Activated CD8-positive, alpha-beta memory T cell treated with anti-CD3 and anti-CD28 coated beads, Interleukin-2, amount 50 U/mL, for 24 hours (primary cell): Measurements from ENCODE around the gene OR4C15.

Experiments
- DNase-seq: peaks from one replicate; pipeline ENCODE4 v3.0.0-alpha.2; 2020; ENCODE audit errors: extremely low read depth

OR4C15 gene

DNA sequence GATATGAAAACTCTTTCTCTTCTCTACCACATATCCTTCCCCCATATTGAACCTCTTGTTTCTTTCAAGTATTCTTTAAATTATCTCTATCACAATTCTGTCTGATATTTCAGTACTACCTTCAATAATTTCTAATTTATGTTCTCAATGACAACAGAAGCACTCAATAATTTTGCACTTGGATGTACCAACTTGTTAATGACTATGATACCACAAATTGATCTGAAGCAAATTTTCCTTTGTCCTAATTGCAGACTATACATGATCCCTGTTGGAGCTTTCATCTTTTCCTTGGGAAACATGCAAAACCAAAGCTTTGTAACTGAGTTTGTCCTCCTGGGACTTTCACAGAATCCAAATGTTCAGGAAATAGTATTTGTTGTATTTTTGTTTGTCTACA lies at the start of gene OR4C15:
OR4C15 (plus strand) TSS at position 301 of the 400 bp plus-strand sequence; CDS start at position 301, 0 bp downstream.
- DNase-seq = no peak

DNA sequence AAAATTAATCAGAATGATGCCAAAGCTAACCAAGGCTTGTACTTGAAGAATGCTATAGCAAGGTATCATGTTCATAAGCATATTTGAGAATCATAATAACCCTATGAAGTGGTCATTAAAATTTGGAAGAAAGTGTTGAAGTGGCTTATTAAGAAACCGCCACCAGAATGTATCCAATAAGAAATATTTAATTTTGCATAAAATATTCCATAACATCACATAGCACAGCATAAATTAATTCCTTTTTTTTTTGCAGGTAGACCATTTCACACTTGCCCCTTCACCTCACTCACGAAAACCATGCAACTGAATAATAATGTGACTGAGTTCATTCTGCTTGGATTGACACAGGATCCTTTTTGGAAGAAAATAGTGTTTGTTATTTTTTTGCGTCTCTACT lies 17.6 kb downstream of the OR4C15 start, which contains the start of gene OR4C16:
OR4C16 (plus strand) TSS at position 301 of the 400 bp plus-strand sequence; CDS start at position 301, 0 bp downstream.
- DNase-seq = no peak

DNA sequence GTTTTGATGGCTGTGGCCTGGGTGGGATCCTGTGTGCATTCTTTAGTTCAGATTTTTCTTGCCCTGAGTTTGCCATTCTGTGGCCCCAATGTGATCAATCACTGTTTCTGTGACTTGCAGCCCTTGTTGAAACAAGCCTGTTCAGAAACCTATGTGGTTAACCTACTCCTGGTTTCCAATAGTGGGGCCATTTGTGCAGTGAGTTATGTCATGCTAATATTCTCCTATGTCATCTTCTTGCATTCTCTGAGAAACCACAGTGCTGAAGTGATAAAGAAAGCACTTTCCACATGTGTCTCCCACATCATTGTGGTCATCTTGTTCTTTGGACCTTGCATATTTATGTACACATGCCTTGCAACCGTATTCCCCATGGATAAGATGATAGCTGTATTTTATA lies 18.3 kb downstream of the OR4C15 start:
- DNase-seq = no peak
